Measurements from ENCODE around the gene RBM10.

Gene RBM10

GRCh38 chrX:47198687-47199080, 53.7 kb downstream of the RBM10 start:
- DNase-seq, result no peak

GRCh38 chrX:47199286-47199685, 54.3 kb downstream of the RBM10 start:
- no peak for DNase-seq

- DNase-seq, result no peak
These were observed 55.5 kb downstream of the RBM10 start for GRCh38 chrX:47200385-47201150.

- no peak for DNase-seq
These were observed 56.4 kb downstream of the RBM10 start for GRCh38 chrX:47201345-47201944.

- no peak for DNase-seq
These were observed 57.3 kb downstream of the RBM10 start for GRCh38 chrX:47202316-47202715.

GRCh38 chrX:47202877-47203276, 57.9 kb downstream of the RBM10 start:
- DNase-seq, result no peak

- DNase-seq, result no peak
These were observed 59.9 kb downstream of the RBM10 start for GRCh38 chrX:47204970-47205369.

- no peak for DNase-seq
These were observed 61.3 kb downstream of the RBM10 start for GRCh38 chrX:47206316-47206715.

GRCh38 chrX:47208108-47208507, 63.1 kb downstream of the RBM10 start:
- DNase-seq, result no peak

- DNase-seq, result no peak
These were observed 64.7 kb downstream of the RBM10 start for GRCh38 chrX:47209508-47210238.

GRCh38 chrX:47210661-47211425, 65.8 kb downstream of the RBM10 start:
- DNase-seq, result no peak

GRCh38 chrX:47212381-47213293, 67.6 kb downstream of the RBM10 start:
- DNase-seq, result no peak

- DNase-seq, result no peak
These were observed 69.5 kb downstream of the RBM10 start for GRCh38 chrX:47214435-47215077.

- no peak for DNase-seq
These were observed 70.4 kb downstream of the RBM10 start for GRCh38 chrX:47215291-47215900.

- no peak for DNase-seq
These were observed 71.4 kb downstream of the RBM10 start for GRCh38 chrX:47216393-47216925.

GRCh38 chrX:47217121-47217851, 72.3 kb downstream of the RBM10 start:
- peak; percentile 40 for DNase-seq

- DNase-seq, result peak; percentile 98
These were observed 72.8 kb downstream of the RBM10 start for GRCh38 chrX:47217852-47218279.

GRCh38 chrX:47218280-47218919, 73.4 kb downstream of the RBM10 start, which contains the start of gene CDK16:
Gene CDK16, plus strand, starts transcription at chrX:47218681. Its CDS starts 4,877 bp downstream, at chrX:47223558.
- peak; percentile 85 for DNase-seq

Data from hematopoietic multipotent progenitor cell treated with erythropoietin and hydrocortisone succinate and interleukin-3 and kit ligand, for 4 days (in vitro differentiated cells).